Naive B cell (primary cell): Measurements from ENCODE around the gene KATNAL1. TPM values are rescaled to one million over a fixed set of nuclear protein-coding genes. Genes with fewer than 3 reads are reported as not detected.
"Not testable (repeated sequence)": the region's sequence is repeated elsewhere in the genome, so short reads cannot be mapped to it uniquely, and the experiment has no call there.

Source experiments
- ATAC-seq, 2 donors: fragments of 150-1000 bp; cut with Tn5 transposase; 2 replicates each; pipeline ENCODE4 v1.10.0; 2021; ENCODE audit warnings: low read depth in 2 of 2, mild to moderate bottlenecking in 2 of 2, moderate library complexity in 2 of 2
- DNase-seq: peaks from one replicate; pipeline ENCODE4 v3.0.0; 2022
- H3K27ac Mint-ChIP-seq, 6 donors: one replicate each; pipeline ENCODE4 v1.8.0; 2020 to 2022; ENCODE audit warnings: mild to moderate bottlenecking in 6 of 6, mixed read lengths in 6 of 6, moderate library complexity in 5 of 6, inconsistent platforms in 2 of 6
- H3K27me3 Mint-ChIP-seq, 3 donors: one replicate each; pipeline ENCODE4 v1.8.0; 2021 to 2022; ENCODE audit warnings: mixed read lengths in 3 of 3, mild to moderate bottlenecking in 1 of 3
- H3K36me3 Mint-ChIP-seq, 2 donors: one replicate each; pipeline ENCODE4 v1.8.0; 2020 to 2022; ENCODE audit warnings: mixed read lengths in 2 of 2, inconsistent platforms in 1 of 2, mild to moderate bottlenecking in 1 of 2
- H3K4me1 Mint-ChIP-seq, 3 donors: one replicate each; pipeline ENCODE4 v1.8.0; 2020 to 2022; ENCODE audit warnings: mixed read lengths in 3 of 3, inconsistent platforms in 1 of 3, mild to moderate bottlenecking in 1 of 3, moderate library complexity in 1 of 3
- H3K4me3 Mint-ChIP-seq, 8 donors: one replicate each; pipeline ENCODE4 v1.8.0; 2020 to 2022; ENCODE audit warnings: mild to moderate bottlenecking in 8 of 8, mixed read lengths in 8 of 8, moderate library complexity in 8 of 8, inconsistent platforms in 2 of 8
- H3K9me3 Mint-ChIP-seq, 7 donors: one replicate each; pipeline ENCODE4 v1.8.0; 2020 to 2022; ENCODE audit warnings: mixed read lengths in 7 of 7, mild to moderate bottlenecking in 5 of 7, inconsistent platforms in 2 of 7, moderate library complexity in 1 of 7
- polyA plus RNA-seq, 6 donors: library from polyadenylated mRNA; unstranded; fragments of 300-500 nt; fragmentation: Illumina TruSeq; gene quantifications; one replicate each; pipeline ENCODE4 v1.2.3, GENCODE V29; 2021; ENCODE audit warnings: low read depth in 6 of 6

Gene KATNAL1
- polyA plus RNA-seq, 6 donors from 2014 or later = 3.7 to 8.9 (median 6.9) TPM

DNA sequence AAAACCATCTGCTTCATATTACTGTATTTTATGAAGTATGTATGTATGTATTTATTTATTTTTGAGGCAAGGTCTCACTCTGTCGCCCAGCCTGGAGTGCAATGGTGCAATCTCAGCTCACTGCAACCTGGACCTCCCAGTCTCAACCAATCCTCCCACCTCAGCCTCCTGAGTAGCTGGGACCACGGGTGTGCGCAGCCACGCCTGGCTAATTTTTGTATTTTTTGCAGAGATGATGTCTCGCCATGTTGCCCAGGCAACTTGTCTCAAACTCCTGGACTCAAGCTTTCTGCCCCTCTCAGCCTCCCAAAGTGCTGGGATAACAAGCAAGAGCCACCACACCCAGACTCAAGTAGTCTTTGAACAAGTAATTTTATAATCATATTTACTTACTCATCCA, 5.5 kb downstream of the KATNAL1 start:
- Mint-ChIP-seq H3K4me3 (no peak overlapping the region), H3K4me1 (peaks cover 30 to 62% (median 48%) of the 10 kb centered on the region in 3 donors), H3K27me3 (no peaks in the 10 kb centered on the region), H3K36me3 (no peaks in the 10 kb centered on the region), H3K27ac (peak overlapping the region in 2 of 6 donors; percentile 8 to 43), H3K9me3 (peaks cover 0 to 2% (median 0%) of the 10 kb centered on the region in 7 donors)
- DNase-seq (no peak), ATAC-seq (no peak)

DNA sequence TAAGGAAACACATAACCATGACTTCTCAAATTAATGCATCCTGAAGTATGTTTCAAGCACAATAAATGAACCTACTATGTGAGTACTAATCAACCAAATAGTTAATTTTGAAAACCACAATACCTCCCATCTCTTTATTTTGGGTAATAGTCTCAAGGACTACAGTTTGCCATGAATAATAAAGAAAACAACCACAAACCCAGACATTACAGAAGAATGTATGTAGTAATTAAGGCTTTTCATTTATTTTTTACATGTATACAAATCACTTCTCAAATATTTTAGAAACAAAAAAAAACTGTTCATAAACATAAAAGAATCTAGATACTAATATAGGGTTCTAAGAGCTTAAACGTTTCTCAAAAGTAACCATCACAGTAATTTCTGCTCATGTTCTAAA, 6.8 kb downstream of the KATNAL1 start:
- Mint-ChIP-seq H3K4me3 (no peak overlapping the region), H3K27me3 (no peaks in the 10 kb centered on the region), H3K9me3 (peaks cover 0 to 2% (median 0%) of the 10 kb centered on the region in 7 donors), H3K36me3 (no peaks in the 10 kb centered on the region), H3K4me1 (peaks cover 27 to 61% (median 44%) of the 10 kb centered on the region in 3 donors), H3K27ac (no peak overlapping the region)
- no peak for DNase-seq
- no peak for ATAC-seq

DNA sequence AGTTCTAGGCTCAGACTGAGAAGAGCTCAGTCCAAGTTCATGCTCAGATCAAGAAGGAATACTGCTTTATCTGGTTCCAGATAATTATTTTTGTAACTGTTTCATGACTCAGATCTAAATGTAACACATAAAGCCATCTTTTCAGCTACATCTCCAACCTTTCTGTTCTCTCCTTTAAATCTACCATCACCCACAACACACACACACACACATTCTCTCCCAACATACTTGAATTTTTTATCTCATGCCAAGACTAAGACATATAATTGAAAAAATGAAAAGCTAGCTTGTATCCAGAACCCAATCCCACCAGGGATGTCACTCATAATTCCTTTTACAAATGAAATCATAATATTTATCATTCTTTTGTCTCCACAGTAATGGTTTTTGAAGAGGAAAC, 7.6 kb downstream of the KATNAL1 start:
- Mint-ChIP-seq H3K27me3 (no peaks in the 10 kb centered on the region), H3K4me3 (no peak overlapping the region)

DNA sequence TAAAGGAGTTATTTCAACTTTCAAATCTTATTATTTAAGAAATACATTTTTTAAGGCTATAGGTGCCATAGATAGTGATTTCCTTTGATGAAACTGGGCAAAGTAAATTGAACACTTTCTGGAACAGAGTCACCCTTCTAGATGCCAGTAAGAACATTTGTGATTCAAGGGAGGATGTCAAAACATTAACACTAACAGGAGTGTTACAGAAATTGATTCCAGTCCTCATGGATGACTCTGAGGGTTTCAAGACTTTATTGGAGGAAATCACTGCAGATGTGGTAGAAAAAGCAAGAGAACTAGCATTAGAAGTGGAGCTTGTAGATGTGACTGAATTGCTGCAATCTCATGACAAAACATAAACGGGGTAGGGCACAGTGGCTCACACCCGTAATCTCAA, 12.2 kb downstream of the KATNAL1 start:
- Mint-ChIP-seq H3K4me3 (no peak overlapping the region), H3K9me3 (peaks cover 0 to 2% (median 0%) of the 10 kb centered on the region in 7 donors), H3K36me3 (no peaks in the 10 kb centered on the region), H3K4me1 (peaks cover 22 to 46% (median 29%) of the 10 kb centered on the region in 3 donors), H3K27me3 (no peaks in the 10 kb centered on the region), H3K27ac (no peak overlapping the region)
- ATAC-seq (no peak), DNase-seq (no peak)

More for the DNA sequence above, 7.6 kb downstream of the KATNAL1 start:
- Mint-ChIP-seq H3K4me1 (peaks cover 26 to 53% (median 36%) of the 10 kb centered on the region in 3 donors), H3K36me3 (no peaks in the 10 kb centered on the region), H3K27ac (peak overlapping the region in 1 of 6 donors; percentile 0), H3K9me3 (peaks cover 0 to 2% (median 0%) of the 10 kb centered on the region in 7 donors)
- DNase-seq = no peak
- no peak for ATAC-seq

DNA sequence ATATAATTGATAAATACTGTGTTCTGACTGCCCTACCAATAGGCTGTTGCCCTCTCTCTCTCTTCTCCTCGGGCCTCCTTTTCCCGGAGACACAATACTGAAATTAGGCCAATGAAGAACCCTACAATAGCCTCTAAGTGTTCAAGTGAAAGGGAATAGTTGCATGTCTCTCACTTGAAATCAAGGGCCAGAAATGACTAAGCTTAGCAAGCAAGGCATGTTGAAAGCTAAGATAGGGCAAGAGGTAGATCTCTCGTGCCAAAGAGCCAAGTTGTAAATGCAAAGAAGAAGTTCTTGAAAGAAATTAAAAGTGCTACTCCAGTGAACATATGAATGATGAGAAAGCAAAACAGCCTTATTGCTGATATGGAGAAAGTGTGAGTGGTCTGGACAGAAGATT, 13.3 kb downstream of the KATNAL1 start:
- DNase-seq (no peak), ATAC-seq (no peak)
- H3K4me3 Mint-ChIP-seq = no peak overlapping the region
- H3K36me3 Mint-ChIP-seq = no peaks in the 10 kb centered on the region
- peak overlapping the region in 1 of 6 donors; percentile 64 for H3K27ac Mint-ChIP-seq
- H3K9me3 Mint-ChIP-seq = peaks cover 0 to 2% (median 0%) of the 10 kb centered on the region in 7 donors
- H3K27me3 Mint-ChIP-seq = no peaks in the 10 kb centered on the region
- peaks cover 25 to 43% (median 29%) of the 10 kb centered on the region in 3 donors for H3K4me1 Mint-ChIP-seq

DNA sequence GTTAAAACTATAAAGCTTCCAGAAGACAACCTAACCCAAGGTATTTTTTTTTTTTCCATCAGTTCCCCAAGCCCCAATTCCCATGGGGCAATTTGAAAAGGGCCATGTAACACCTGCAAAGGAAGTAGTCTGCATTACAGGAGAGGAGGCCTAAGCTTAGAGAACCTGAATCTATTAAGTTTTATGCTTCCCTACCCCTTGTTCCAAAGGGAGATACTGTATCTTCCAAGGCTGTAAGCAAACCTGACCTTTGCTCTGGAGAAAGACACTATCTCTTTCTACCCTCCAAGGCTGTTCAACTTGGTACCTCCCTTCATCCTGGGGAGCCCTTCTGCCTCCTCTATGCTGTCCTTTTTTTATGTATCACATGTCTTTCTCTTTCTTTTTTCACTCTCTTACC, 15.0 kb downstream of the KATNAL1 start:
- no peak for ATAC-seq
- Mint-ChIP-seq H3K27me3 (no peaks in the 10 kb centered on the region), H3K4me1 (peaks cover 25 to 35% (median 29%) of the 10 kb centered on the region in 3 donors), H3K9me3 (no peaks in the 10 kb centered on the region), H3K36me3 (no peaks in the 10 kb centered on the region), H3K27ac (peak overlapping the region in 3 of 6 donors; percentile 12 to 22 (median 15)), H3K4me3 (no peak overlapping the region)
- no peak for DNase-seq

DNA sequence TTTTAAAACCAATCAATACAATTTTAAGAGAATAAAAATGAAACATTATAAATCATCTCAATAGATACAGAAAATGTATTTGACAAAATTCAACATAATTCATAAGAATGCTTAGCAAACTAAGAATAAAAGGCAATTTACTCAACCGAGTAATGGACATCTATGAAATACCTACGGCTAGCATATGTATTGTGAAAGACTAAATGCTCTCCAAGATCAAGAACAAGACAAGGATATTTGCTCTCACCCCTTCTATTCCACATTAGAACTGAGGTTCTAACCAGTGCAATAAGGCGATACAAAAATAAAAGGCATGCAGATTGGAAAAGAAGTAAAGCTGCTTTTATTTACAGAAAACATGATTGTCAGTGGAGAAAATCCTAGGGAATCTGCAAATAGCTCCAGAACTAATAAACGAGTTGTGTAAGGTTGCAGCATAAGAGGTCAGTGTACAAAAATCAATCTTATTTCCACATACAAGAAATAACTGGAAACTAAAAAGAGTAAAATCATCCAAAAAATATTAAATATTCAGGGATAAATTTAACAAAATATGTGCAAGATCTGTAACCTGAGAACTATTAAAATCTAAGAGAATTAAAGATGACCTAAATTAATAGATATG, 16.4 kb downstream of the KATNAL1 start:
- peaks cover 25 to 33% (median 25%) of the 10 kb centered on the region in 3 donors for H3K4me1 Mint-ChIP-seq
- DNase-seq (no peak), ATAC-seq (no peak)
- H3K36me3 Mint-ChIP-seq = peaks cover 0 to under 1% of the 10 kb centered on the region in 2 donors
- H3K4me3 Mint-ChIP-seq = no peak overlapping the region
- no peak overlapping the region for H3K27ac Mint-ChIP-seq
- H3K27me3 Mint-ChIP-seq = no peaks in the 10 kb centered on the region
- no peaks in the 10 kb centered on the region for H3K9me3 Mint-ChIP-seq

DNA sequence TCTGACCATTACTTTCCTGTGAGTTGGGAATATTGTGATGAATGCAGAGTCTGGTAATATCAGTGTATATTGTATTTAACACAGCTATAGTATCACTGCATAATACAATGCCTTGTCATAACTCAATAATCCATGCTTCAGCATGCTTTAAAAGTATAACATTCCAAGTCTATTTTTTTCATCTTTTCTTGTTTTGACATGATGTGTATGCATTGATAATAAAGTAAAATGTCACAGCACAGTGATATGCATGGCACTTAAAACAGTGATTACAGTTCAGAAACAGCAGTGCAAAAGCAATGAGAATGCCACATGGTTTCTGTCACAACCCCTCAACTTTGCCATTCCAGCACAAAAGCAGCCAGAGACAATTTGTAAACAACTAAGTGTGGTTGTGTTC, 17.8 kb downstream of the KATNAL1 start:
- H3K9me3 Mint-ChIP-seq = peaks cover 0 to 9% (median 4%) of the 10 kb centered on the region in 7 donors
- peaks cover 25 to 38% (median 27%) of the 10 kb centered on the region in 3 donors for H3K4me1 Mint-ChIP-seq
- H3K36me3 Mint-ChIP-seq = peaks cover 8 to 14% of the 10 kb centered on the region in 2 donors
- ATAC-seq = no peak
- H3K27ac Mint-ChIP-seq = no peak overlapping the region
- no peak overlapping the region for H3K4me3 Mint-ChIP-seq
- no peaks in the 10 kb centered on the region for H3K27me3 Mint-ChIP-seq
- DNase-seq = no peak

DNA sequence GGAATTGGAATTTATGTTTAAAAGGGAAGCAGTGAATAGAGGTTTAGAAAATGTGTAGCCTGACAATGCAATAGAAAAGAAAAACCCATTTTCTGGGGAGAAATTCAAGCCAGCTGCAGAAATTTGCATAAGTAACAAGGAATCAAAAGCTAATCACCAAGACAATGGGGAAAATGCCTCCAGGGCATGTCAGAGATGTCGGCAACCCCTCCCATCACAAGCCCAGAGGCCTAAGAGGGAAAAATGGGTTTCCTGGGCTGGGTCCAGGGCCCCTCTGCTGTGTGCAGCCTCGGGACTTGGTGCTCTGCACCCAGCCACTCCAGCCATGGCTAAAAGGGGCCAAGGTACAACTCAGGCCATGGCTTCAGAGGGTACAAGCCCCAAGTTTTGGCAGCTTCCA, 21.3 kb downstream of the KATNAL1 start:
- H3K27me3 Mint-ChIP-seq, DNase-seq, H3K9me3 Mint-ChIP-seq, ATAC-seq, H3K4me3 Mint-ChIP-seq: not testable (repeated sequence)
- peaks cover 8 to 20% of the 10 kb centered on the region in 2 donors for H3K36me3 Mint-ChIP-seq
- peaks cover 5 to 15% (median 9%) of the 10 kb centered on the region in 3 donors for H3K4me1 Mint-ChIP-seq
- peak overlapping the region in 1 of 6 donors; percentile 46 for H3K27ac Mint-ChIP-seq

DNA sequence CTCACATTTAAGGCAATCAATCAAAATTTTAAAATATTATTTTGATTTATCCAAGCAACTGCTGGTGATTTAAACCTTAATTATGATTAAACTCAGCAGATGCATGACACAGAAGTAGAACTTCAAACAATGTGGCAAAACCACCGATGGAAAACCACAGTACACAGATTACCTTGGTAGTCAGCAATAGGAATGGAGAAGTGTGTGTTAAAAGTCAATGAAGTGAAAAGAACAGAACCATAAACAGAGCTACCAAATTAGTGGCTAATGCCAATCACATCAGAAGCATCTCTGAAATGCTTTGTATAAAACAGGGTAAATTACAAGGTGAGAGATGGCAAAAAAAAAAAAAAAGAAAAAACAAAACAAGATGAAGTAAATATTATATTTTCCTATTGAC, 31.2 kb downstream of the KATNAL1 start:
- Mint-ChIP-seq H3K4me3 (no peak overlapping the region), H3K4me1 (peaks cover 10 to 26% (median 16%) of the 10 kb centered on the region in 3 donors)
- ATAC-seq = peak; percentile 91 to 97

DNA sequence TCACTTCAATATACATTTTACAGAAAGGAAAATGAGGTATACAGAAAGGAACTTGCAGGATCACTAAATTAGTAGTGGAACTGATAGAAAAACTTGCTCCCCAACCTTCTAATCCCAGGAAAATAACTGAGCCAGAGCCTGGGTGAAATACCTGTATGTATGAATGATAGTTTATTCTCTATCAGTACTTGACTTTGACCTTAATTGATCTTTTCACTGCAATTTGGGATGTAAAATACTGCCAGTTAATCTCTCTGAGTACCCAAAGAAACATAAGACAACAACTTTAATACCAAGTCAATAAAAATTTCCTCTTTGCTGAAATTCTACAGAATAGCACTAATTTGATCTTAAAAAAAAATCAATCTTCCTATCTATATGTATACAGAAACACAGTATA, 33.3 kb downstream of the KATNAL1 start:
- ATAC-seq (no peak), DNase-seq (no peak)
- no peaks in the 10 kb centered on the region for H3K27me3 Mint-ChIP-seq
- H3K36me3 Mint-ChIP-seq = peaks cover 13 to 18% of the 10 kb centered on the region in 2 donors
- H3K4me3 Mint-ChIP-seq = no peak overlapping the region
- H3K27ac Mint-ChIP-seq = no peak overlapping the region
- H3K4me1 Mint-ChIP-seq = peaks cover 10 to 26% (median 16%) of the 10 kb centered on the region in 3 donors
- H3K9me3 Mint-ChIP-seq = peaks cover 0 to 2% (median 0%) of the 10 kb centered on the region in 7 donors

More for the DNA sequence above, 31.2 kb downstream of the KATNAL1 start:
- DNase-seq = peak; percentile 41
- H3K27me3 Mint-ChIP-seq = no peaks in the 10 kb centered on the region
- H3K27ac Mint-ChIP-seq = no peak overlapping the region
- H3K36me3 Mint-ChIP-seq = peaks cover 10 to 14% of the 10 kb centered on the region in 2 donors
- peaks cover 0 to 2% (median 0%) of the 10 kb centered on the region in 7 donors for H3K9me3 Mint-ChIP-seq

DNA sequence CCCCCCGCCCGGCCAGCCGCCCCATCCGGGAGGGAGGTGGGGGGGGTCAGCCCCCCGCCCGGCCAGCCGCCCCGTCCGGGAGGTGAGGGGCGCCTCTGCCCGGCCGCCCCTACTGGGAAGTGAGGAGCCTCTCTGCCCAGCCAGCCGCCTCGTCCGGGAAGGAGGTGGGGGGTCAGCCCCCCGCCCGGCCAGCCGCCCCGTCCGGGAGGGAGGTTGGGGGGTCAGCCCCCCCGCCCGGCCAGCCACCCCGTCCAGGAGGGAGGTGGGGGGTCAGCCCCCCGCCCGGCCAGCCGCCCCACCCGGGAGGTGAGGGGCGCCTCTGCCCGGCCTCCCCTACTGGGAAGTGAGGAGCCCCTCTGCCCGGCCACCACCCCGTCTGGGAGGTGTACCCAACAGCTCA, 37.3 kb downstream of the KATNAL1 start:
- not testable (repeated sequence) for H3K4me3 Mint-ChIP-seq, ATAC-seq, H3K9me3 Mint-ChIP-seq, H3K27me3 Mint-ChIP-seq, H3K27ac Mint-ChIP-seq, DNase-seq
- Mint-ChIP-seq H3K4me1 (peaks cover 3 to 10% (median 7%) of the 10 kb centered on the region in 3 donors), H3K36me3 (peaks cover 13 to 14% of the 10 kb centered on the region in 2 donors)

DNA sequence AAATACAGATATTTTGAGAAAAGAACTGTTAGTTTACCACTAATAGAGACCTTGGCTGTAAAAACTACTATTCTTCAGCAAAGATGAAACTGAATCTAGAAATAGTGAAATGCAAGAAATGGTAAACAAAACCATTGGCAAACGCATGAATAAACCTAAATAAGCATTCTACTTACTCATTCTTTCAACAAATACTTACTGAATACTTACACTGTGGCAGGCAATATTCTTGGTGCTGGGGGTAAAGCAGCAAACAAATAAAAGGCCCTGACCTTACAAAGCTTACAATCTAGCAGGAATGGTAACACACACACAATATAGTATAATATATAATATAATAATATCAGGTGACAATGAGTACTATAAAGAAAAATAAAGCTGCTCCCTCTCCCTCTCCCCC, 38.7 kb downstream of the KATNAL1 start:
- peaks cover 1 to 7% (median 7%) of the 10 kb centered on the region in 3 donors for H3K4me1 Mint-ChIP-seq
- peak overlapping the region in 1 of 6 donors; percentile 27 for H3K27ac Mint-ChIP-seq
- H3K27me3 Mint-ChIP-seq = no peaks in the 10 kb centered on the region
- peaks cover 8 to 13% of the 10 kb centered on the region in 2 donors for H3K36me3 Mint-ChIP-seq
- ATAC-seq (no peak), DNase-seq (no peak)
- H3K4me3 Mint-ChIP-seq = no peak overlapping the region
- no peaks in the 10 kb centered on the region for H3K9me3 Mint-ChIP-seq

DNA sequence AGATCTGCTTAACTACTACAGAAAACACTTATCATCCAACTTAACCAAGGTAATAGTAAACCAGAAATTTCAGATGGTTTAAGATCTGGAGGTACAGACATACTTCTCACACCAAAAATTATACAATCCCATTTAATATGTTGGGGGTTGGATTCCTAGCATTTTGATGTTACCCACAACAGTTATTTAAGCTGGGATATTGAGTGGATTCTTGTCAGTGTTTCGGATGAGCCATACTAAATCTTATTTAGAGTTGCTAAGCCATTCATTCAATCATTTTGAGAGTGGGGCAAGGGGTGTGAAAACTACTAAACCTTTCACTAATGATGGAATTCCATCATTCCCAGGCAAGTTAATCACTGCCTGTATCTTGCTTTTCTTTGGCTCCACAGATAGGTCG, 40.6 kb downstream of the KATNAL1 start:
- ATAC-seq (no peak), DNase-seq (no peak)
- Mint-ChIP-seq H3K36me3 (peaks cover 8% of the 10 kb centered on the region in 2 donors), H3K27ac (no peak overlapping the region), H3K4me3 (no peak overlapping the region), H3K4me1 (no peaks in the 10 kb centered on the region), H3K9me3 (no peaks in the 10 kb centered on the region), H3K27me3 (no peaks in the 10 kb centered on the region)
